Spinal cord (tissue), 10 donors: Measurements from ENCODE around the gene NUP160. TPM values are rescaled to one million over a fixed set of nuclear protein-coding genes. Genes with fewer than 3 reads are reported as not detected.
"Not testable (repeated sequence)": the region's sequence is repeated elsewhere in the genome, so short reads cannot be mapped to it uniquely, and the experiment has no call there.

ENCODE experiments used
- DNase-seq, 6 donors: peaks; one replicate each; pipeline versions ENCODE4 v3.0.0 to v3.0.0-alpha.2; 2013 to 2015; ENCODE audit warnings: low spot score in 6 of 6, low read depth in 4 of 6
- H3K27ac ChIP-seq: one replicate; pipeline ENCODE4 v1.5.1; 2013; ENCODE audit warnings: low read depth, low read length, control low read depth
- H3K27me3 ChIP-seq: one replicate; pipeline ENCODE4 v1.6.1; 2013; ENCODE audit warnings: low read length; ENCODE audit not compliant: control insufficient read depth, insufficient read depth
- H3K36me3 ChIP-seq: one replicate; pipeline ENCODE4 v1.6.1; 2013; ENCODE audit warnings: low read length; ENCODE audit not compliant: control insufficient read depth, insufficient read depth
- H3K4me1 ChIP-seq: one replicate; pipeline ENCODE4 v1.6.1; 2013; ENCODE audit warnings: low read length; ENCODE audit not compliant: control insufficient read depth, insufficient read depth
- H3K4me3 ChIP-seq: one replicate; pipeline ENCODE4 v1.5.1; 2013; ENCODE audit warnings: low read depth, low read length, control low read depth
- H3K9me3 ChIP-seq: one replicate; pipeline ENCODE4 v1.6.1; 2013; ENCODE audit warnings: low read length; ENCODE audit not compliant: control insufficient read depth, insufficient read depth
- WGBS: methylation state at CpG from one replicate; pipeline ENCODE4 v1.1.5; 2013; ENCODE audit warnings: missing lambda C conversion rate; ENCODE audit not compliant: insufficient coverage; 5-methylcytosine and 5-hydroxymethylcytosine counted together
- polyA plus RNA-seq, 2 donors: library from polyadenylated mRNA; unstranded; fragments of 120-200 nt; gene quantifications; one replicate each; pipeline ENCODE4 v1.2.1, GENCODE V29; 2013; ENCODE audit not compliant: insufficient read length in 2 of 2
- total RNA-seq, 2 donors: library from RNA; depleted of rRNA in 1 of 2; stranded (reverse); fragments of 120-200 nt in 1 of 2; fragments of >200 nt in 1 of 2; gene quantifications; one replicate each; pipeline versions ENCODE4 v1.2.3 to v1.2.4, GENCODE V29; 2013 to 2014
- donor health status: healthy.

The NUP160 gene
- total and polyA plus RNA-seq, 4 donors: 30.9 to 55.5 (median 44.2) TPM

GRCh38 chr11:47822664-47823063, 25.5 kb downstream of the NUP160 start:
- H3K36me3 ChIP-seq: peaks cover 25% of the 10 kb centered on the region
- H3K27ac ChIP-seq, H3K27me3 ChIP-seq, H3K9me3 ChIP-seq, H3K4me3 ChIP-seq, DNase-seq, H3K4me1 ChIP-seq: not testable (repeated sequence)
- whole genome bisulfite sequencing: no CpG with 5 or more reads among the region's 6 CpGs

GRCh38 chr11:47819743-47820142, 28.4 kb downstream of the NUP160 start:
- Histone ChIP-seq H3K9me3 (no peaks in the 10 kb centered on the region), H3K27ac (no peak overlapping the region), H3K4me3 (no peak overlapping the region), H3K4me1 (no peaks in the 10 kb centered on the region), H3K27me3 (no peaks in the 10 kb centered on the region), H3K36me3 (peaks cover 36% of the 10 kb centered on the region)
- DNase-seq: no peak

- Histone ChIP-seq H3K27me3 (no peaks in the 10 kb centered on the region), H3K9me3 (no peaks in the 10 kb centered on the region), H3K36me3 (peaks cover 64% of the 10 kb centered on the region), H3K4me3 (no peak overlapping the region), H3K27ac (no peak overlapping the region), H3K4me1 (no peaks in the 10 kb centered on the region)
- WGBS: 100% methylated on average over 1 of the region's 1 CpG
- no peak for DNase-seq
These were observed 47.4 kb downstream of the NUP160 start for GRCh38 chr11:47800759-47801158.

- no peak overlapping the region for H3K4me3 ChIP-seq
- H3K36me3 ChIP-seq: peaks cover 69% of the 10 kb centered on the region
- no peak for DNase-seq
- no CpG with 5 or more reads among the region's 4 CpGs for WGBS
- no peak overlapping the region for H3K27ac ChIP-seq
- no peaks in the 10 kb centered on the region for H3K4me1 ChIP-seq
- no peaks in the 10 kb centered on the region for H3K27me3 ChIP-seq
- no peaks in the 10 kb centered on the region for H3K9me3 ChIP-seq
These were observed 50.5 kb downstream of the NUP160 start for GRCh38 chr11:47797633-47798032.

- H3K4me1 ChIP-seq: no peaks in the 10 kb centered on the region
- no CpG with 5 or more reads among the region's 4 CpGs for WGBS
- H3K9me3 ChIP-seq: no peaks in the 10 kb centered on the region
- H3K27ac ChIP-seq: no peak overlapping the region
- peaks cover 61% of the 10 kb centered on the region for H3K36me3 ChIP-seq
- no peak for DNase-seq
- H3K4me3 ChIP-seq: no peak overlapping the region
- H3K27me3 ChIP-seq: no peaks in the 10 kb centered on the region
These were observed 56.2 kb downstream of the NUP160 start for GRCh38 chr11:47791774-47792430.

GRCh38 chr11:47790017-47790416, 58.1 kb downstream of the NUP160 start:
- not testable (repeated sequence) for H3K27me3 ChIP-seq, H3K27ac ChIP-seq, H3K4me3 ChIP-seq, H3K4me1 ChIP-seq, DNase-seq, H3K9me3 ChIP-seq
- 97% methylated on average over 6 of the region's 8 CpGs for WGBS
- H3K36me3 ChIP-seq: peaks cover 62% of the 10 kb centered on the region

GRCh38 chr11:47788181-47788580, 60.0 kb downstream of the NUP160 start:
- 90% methylated on average over 4 of the region's 7 CpGs for WGBS

GRCh38 chr11:47786373-47786772, 61.8 kb downstream of the NUP160 start:
- H3K27me3 ChIP-seq: no peaks in the 10 kb centered on the region
- no peak overlapping the region for H3K4me3 ChIP-seq
- H3K9me3 ChIP-seq: no peaks in the 10 kb centered on the region
- peak in 2 of 6 donors; percentile 10 to 26 for DNase-seq
- H3K4me1 ChIP-seq: no peaks in the 10 kb centered on the region
- peaks cover 49% of the 10 kb centered on the region for H3K36me3 ChIP-seq
- WGBS: no CpG with 5 or more reads among the region's 2 CpGs
- no peak overlapping the region for H3K27ac ChIP-seq

More at GRCh38 chr11:47788181-47788580, 60.0 kb downstream of the NUP160 start:
- H3K4me3 ChIP-seq: no peak overlapping the region
- no peaks in the 10 kb centered on the region for H3K27me3 ChIP-seq
- no peaks in the 10 kb centered on the region for H3K4me1 ChIP-seq
- no peak for DNase-seq
- no peaks in the 10 kb centered on the region for H3K9me3 ChIP-seq
- no peak overlapping the region for H3K27ac ChIP-seq
- peaks cover 51% of the 10 kb centered on the region for H3K36me3 ChIP-seq

GRCh38 chr11:47784785-47785381, 63.3 kb downstream of the NUP160 start:
- Histone ChIP-seq H3K36me3 (peaks cover 52% of the 10 kb centered on the region), H3K27ac (no peak overlapping the region), H3K27me3 (no peaks in the 10 kb centered on the region), H3K4me3 (no peak overlapping the region), H3K4me1 (no peaks in the 10 kb centered on the region), H3K9me3 (no peaks in the 10 kb centered on the region)
- WGBS: 100% methylated on average over 1 of the region's 4 CpGs
- no peak for DNase-seq

- no peaks in the 10 kb centered on the region for H3K4me1 ChIP-seq
- no peaks in the 10 kb centered on the region for H3K9me3 ChIP-seq
- H3K27ac ChIP-seq: no peak overlapping the region
- no CpG with 5 or more reads among the region's 2 CpGs for WGBS
- DNase-seq: no peak
- H3K27me3 ChIP-seq: no peaks in the 10 kb centered on the region
- H3K4me3 ChIP-seq: no peak overlapping the region
- H3K36me3 ChIP-seq: peaks cover 53% of the 10 kb centered on the region
These were observed 65.0 kb downstream of the NUP160 start for GRCh38 chr11:47783087-47783610.
